ENCODE results near the gene SPINK4. TPM values are rescaled to one million over a fixed set of nuclear protein-coding genes. Genes with fewer than 3 reads are reported as not detected.

Gene SPINK4
- total RNA-seq, 1 donor from 2014 or later = not detected

DNA sequence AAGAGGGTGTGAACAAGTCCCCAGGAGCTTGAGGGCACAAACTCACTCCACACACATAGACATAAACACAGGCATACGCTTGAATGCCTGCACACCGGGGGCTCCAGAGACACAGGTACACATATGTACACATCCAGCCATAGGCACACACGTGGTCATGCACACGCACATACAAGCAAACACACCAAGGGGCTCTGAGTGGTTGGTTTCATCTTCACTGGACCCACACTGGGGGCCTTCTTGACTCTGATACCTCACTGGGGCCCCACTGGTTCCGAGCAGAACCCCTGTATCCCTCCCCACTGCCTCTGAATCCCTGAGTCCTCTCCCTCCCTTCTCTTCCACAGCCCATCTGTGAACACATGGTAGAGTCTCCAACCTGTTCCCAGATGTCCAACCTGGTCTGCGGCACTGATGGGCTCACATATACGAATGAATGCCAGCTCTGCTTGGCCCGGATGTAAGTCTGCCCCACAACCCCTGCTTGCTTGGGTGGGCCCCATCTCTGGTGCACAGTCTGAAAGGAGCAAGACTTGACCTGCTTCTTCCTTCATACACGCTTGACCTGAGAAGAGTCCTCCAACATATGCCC is 6.4 kb downstream of the SPINK4 start:
- FAIRE-seq = no peak
- TF ChIP-seq, protein P1, sequence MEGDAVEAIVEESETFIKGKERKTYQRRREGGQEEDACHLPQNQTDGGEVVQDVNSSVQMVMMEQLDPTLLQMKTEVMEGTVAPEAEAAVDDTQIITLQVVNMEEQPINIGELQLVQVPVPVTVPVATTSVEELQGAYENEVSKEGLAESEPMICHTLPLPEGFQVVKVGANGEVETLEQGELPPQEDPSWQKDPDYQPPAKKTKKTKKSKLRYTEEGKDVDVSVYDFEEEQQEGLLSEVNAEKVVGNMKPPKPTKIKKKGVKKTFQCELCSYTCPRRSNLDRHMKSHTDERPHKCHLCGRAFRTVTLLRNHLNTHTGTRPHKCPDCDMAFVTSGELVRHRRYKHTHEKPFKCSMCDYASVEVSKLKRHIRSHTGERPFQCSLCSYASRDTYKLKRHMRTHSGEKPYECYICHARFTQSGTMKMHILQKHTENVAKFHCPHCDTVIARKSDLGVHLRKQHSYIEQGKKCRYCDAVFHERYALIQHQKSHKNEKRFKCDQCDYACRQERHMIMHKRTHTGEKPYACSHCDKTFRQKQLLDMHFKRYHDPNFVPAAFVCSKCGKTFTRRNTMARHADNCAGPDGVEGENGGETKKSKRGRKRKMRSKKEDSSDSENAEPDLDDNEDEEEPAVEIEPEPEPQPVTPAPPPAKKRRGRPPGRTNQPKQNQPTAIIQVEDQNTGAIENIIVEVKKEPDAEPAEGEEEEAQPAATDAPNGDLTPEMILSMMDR (IDR thresholded peaks at IDR 0.05; ENCODE audit: insufficient read depth, low read length, severe bottlenecking) = no peak

DNA sequence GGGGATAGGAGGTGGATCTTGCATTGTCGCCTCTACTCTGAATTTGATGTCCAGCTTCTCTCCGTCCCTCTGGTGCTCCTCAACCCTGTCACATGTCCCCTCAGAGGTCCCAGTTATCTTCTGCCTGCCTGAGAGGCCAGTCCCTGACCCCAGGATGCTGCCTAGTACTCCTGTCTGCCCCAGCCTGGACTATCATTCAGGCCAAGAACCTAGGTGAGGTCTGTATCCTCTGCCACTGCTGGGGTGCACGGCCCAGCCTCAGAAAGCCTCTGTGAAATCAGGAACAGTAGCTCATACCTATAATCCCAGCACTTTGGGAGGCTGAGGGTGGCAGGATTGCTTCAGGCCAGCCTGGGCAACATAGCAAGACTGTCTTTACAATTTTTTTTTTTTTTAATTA is 8.6 kb downstream of the SPINK4 start:
- FAIRE-seq (peak; percentile 62), DNase-seq (ENCODE audit: low read depth) (no peak)
- H3K36me3 ChIP-seq (ENCODE audit: control insufficient read depth, insufficient read depth, low read length) = peaks cover 6% of the 10 kb centered on the region
- H3K27me3 ChIP-seq (ENCODE audit: control insufficient read depth, insufficient read depth, low read length) = no peaks in the 10 kb centered on the region
- H3K4me3 ChIP-seq (ENCODE audit: low read depth, low read length) = no peak overlapping the region
- TF ChIP-seq, protein P1 (IDR thresholded peaks at IDR 0.05; ENCODE audit: insufficient read depth, low read length, severe bottlenecking) = no peak

More for the DNA sequence above, 6.4 kb downstream of the SPINK4 start:
- no peaks in the 10 kb centered on the region for H3K27me3 ChIP-seq (ENCODE audit: control insufficient read depth, insufficient read depth, low read length)
- DNase-seq (ENCODE audit: low read depth) = no peak
- no peaks in the 10 kb centered on the region for H3K36me3 ChIP-seq (ENCODE audit: control insufficient read depth, insufficient read depth, low read length)
- H3K4me3 ChIP-seq (ENCODE audit: low read depth, low read length) = no peak overlapping the region

DNA sequence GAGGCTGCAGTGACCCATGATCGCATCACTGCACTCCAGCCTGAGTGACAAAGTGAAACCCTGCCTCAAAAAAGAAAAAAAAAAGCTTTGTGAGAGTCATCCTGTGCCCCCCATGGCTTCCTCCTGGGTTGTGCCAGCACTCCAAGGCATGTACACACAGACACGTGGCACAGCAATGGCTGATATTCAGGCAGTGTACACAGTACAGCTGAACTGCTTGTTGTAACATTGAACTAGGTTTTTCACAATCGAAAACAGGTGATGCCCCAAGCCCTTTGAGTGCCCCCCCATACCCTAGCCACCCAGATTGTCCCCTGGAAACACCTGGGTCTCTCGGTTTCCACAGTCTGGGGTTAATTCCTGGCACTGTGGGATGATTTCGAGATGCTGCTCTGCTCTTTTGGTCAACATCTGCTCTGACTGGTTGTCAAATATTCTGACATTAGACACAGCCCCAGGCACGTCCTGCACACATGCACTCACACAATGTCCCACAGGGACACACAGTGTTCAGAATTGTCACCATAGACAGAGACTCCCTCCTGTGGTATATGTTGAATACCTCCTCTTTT is 9.2 kb downstream of the SPINK4 start:
- no peak for FAIRE-seq
- DNase-seq (ENCODE audit: low read depth) = no peak
- no peak overlapping the region for H3K4me3 ChIP-seq (ENCODE audit: low read depth, low read length)
- H3K27me3 ChIP-seq (ENCODE audit: control insufficient read depth, insufficient read depth, low read length) = no peaks in the 10 kb centered on the region
- TF ChIP-seq, protein P1 (IDR thresholded peaks at IDR 0.05; ENCODE audit: insufficient read depth, low read length, severe bottlenecking) = no peak
- peaks cover 6% of the 10 kb centered on the region for H3K36me3 ChIP-seq (ENCODE audit: control insufficient read depth, insufficient read depth, low read length)

DNA sequence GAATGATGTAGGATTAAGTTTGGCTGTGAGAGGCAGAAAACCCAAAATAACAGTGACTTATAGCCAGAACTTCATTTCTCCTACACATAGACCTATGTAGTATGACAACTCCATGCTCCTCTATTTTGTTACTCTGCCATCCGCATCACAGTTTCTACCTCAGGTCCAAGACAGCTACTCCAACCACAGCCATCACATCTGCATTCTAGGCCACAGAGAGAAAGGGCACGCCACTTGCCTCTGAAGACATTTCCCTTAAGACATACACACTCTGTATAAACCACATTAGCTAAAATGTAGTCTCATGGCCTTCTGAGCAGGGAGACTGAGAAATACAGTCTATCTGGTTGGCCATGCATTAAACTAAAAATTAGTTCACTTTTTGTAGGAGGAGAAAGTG is 10.0 kb downstream of the SPINK4 start:
- Histone ChIP-seq H3K36me3 (ENCODE audit: control insufficient read depth, insufficient read depth, low read length) (peaks cover 14% of the 10 kb centered on the region), H3K4me3 (ENCODE audit: low read depth, low read length) (no peak overlapping the region), H3K27me3 (ENCODE audit: control insufficient read depth, insufficient read depth, low read length) (no peaks in the 10 kb centered on the region)
- FAIRE-seq (no peak), DNase-seq (ENCODE audit: low read depth) (no peak)
- TF ChIP-seq, protein P1 (IDR thresholded peaks at IDR 0.05; ENCODE audit: insufficient read depth, low read length, severe bottlenecking) = no peak

DNA sequence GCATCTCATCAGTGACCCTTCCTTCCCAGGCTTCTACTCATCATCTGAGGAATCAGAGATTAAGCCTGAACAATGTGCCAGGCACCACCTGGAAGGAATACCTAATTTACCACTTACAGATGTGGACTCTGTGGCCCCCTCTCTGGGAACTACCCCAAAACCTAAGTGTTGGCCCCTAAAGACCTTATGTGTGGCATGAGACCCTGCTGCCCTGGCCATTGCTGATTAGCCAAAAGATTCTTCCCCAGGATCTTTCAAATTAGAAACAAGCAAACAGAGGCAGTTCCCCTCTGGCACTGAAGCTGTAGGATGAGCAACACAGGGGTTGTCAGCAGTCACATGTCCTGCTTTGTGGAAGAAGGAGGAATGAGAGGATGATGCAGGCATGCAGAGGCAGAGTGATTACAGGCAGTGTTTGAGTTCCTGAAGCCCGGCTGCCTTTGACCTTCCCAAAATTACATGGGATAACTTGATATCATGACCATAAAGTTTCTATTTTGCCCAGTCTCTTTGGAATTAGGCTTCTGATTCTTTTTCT is 10.6 kb downstream of the SPINK4 start:
- DNase-seq (ENCODE audit: low read depth) (peak; percentile 78), FAIRE-seq (no peak)
- Histone ChIP-seq H3K4me3 (ENCODE audit: low read depth, low read length) (no peak overlapping the region), H3K27me3 (ENCODE audit: control insufficient read depth, insufficient read depth, low read length) (no peaks in the 10 kb centered on the region), H3K36me3 (ENCODE audit: control insufficient read depth, insufficient read depth, low read length) (peaks cover 20% of the 10 kb centered on the region)
- TF ChIP-seq, protein P1 (IDR thresholded peaks at IDR 0.05; ENCODE audit: insufficient read depth, low read length, severe bottlenecking) = no peak
